NCI-H1930 (cell line): Measurements from ENCODE around the gene ZNF107.
"Not testable (repeated sequence)": the region's sequence is repeated elsewhere in the genome, so short reads cannot be mapped to it uniquely, and the experiment has no call there.

Experiments
- DNase-seq, 2 experiments: peaks; one replicate each; lab custom pipeline; 2025; lab: John Stamatoyannopoulos, UW

Gene ZNF107

DNA sequence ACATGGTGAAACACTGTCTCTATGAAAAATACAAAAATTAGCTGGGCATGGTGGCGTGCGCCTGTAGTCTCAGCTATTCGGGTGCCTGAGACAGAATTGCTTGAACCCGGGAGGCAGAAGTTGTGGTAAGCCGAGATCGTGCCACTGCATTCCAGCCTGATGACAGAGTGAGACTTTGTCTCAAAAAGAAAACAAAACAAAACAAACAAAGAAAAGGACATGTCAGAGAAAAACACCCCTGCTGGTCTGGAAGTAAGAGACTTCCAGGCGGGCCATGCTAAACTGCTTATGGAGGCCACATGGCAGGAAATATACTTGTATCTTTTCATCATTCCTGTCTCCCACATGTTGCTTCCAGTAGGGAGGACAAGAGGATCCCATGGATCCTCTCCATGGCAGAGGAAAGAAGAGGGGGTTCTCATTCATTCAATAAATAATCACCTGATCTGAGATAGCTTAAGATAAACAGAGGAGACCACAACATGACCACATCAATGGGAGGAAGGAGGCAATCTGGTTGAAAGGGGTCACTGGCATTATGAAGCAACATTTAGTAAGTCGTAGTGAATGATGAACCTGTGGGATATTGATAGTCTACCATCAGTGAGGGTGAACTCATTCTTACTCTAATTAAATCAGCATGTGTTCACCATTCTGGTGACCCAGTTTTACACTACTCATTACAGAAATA is 67.8 kb downstream of the ZNF107 start:
- DNase-seq = no peak

DNA sequence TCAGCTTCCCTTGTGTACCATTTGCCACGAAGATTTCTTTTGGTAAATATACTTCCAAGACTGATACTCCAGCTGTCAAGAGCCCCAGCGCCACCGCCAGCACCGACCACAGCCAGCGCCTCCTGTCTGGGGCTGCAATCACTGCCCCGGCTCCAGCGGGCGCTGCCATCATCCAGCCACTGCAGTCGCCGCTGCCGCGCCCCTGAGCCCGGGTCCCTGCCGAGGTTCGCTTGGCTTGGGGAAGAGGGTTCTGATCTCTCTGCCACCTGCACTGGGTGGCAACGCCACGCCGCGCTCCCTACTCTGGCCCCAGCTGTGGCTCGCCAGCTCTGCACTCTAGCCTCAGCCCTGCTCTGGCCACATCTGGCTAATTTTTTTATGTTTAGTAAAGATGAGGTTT is 70.6 kb downstream of the ZNF107 start:
- no peak for DNase-seq

DNA sequence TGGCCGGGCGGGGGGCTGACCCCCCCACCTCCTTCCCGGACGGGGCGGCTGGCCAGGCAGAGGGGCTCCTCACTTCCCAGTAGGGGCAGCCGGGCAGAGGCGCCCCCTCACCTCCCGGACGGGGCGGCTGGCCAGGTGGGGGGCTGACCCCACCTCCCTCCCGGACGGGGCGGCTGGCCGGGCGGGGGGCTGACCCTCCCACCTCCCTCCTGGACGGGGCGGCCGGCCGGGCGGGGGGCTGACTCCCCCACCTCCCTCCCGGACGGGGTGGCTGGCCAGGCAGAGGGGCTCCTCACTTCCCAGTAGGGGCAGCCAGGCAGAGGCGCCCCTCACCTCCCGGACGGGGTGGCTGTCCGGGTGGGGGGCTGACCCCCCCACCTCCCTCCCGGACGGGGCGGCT is 72.5 kb downstream of the ZNF107 start:
- DNase-seq = not testable (repeated sequence)

DNA sequence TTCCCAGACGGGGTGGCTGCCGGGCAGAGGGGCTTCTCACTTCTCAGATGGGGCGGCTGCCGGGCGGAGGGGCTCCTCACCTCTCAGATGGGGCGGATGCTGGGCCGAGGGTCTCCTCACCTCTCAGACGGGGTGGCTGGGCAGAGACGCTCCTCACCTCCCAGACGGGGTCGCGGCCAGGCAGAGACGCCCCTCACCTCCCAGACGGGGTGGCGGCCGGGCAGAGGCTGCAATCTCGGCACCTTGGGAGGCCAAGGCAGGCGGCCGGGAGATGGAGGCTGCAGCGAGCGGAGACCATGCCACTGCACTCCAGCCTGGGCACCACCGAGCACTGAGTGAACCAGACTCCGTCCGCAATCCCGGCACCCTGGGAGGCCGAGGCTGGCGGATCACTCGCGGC is 73.0 kb downstream of the ZNF107 start:
- DNase-seq = not testable (repeated sequence)

DNA sequence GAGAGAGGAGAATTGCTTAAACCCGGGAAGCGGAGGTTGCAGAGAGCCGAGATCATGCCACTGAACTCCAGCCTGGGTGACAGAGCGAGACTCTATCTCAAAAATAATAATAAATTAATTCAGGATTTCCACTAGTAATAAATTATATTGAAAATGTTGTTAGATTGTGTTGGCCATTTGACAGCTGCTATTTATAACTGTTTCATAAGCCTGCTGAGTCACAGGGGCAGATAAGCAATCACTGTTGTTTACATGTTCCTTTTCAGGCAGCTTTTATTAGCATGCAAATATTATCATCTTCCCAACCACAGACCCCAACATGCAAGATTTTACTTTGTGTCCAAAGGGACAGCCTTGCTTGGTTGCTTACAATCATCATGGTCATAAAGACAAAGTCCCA is 78.7 kb downstream of the ZNF107 start:
- DNase-seq = no peak

DNA sequence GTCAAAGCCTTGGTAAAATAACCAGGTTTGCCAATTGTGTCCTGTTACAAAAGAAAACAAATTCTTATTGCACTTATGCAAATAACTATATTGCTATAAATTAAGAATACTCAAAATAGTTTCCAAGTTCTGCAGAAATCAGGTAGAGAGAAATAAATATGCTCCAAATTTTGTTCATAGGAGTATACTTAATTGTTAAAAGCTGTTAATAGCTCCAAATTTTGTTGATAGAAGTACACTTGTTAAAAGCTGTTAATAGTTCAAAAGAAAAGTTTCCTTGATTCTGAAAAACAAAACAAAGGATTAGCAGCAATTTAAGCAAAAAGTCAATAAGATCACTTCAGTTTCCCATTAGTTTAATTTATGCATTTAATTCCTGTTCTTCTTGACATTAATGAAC is 81.9 kb downstream of the ZNF107 start:
- no peak for DNase-seq

DNA sequence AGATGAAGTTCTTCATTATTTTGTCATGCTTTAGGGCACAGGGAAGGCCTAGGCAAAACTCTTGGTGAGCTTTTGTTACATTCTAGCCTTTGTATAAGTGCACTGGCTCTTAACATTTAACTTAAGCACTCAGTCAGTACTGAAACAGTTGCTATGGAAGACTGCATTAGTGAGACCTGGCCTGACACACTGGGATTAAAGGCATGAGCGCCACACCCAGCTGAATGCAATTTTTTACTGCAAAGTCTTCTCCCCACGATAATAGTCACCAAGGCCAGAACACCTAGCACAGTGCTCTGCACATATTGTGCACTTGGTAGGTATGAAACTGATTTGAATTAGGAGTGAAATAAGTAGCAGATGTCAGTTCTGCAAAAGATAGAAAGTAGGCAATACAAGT is 87.1 kb downstream of the ZNF107 start:
- no peak for DNase-seq

DNA sequence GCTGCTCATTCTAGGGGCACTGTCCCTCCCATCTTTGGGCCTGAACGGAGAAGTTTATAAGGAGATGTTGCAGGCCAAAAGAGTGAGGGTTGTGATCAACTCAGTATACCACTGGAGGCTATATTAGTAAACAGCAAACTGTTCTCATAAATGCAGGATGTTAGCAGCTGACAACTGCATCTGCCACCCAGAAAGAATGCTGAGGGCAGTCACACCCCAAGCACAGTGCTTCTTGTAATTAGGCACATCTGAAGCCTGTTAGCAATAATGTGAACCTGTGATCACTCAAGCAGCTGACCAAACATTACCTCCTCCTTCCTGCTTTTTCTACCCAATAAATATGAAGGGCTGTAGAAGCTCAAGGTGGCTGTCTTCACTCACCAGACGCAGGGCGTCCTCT is 89.9 kb downstream of the ZNF107 start:
- DNase-seq = no peak

DNA sequence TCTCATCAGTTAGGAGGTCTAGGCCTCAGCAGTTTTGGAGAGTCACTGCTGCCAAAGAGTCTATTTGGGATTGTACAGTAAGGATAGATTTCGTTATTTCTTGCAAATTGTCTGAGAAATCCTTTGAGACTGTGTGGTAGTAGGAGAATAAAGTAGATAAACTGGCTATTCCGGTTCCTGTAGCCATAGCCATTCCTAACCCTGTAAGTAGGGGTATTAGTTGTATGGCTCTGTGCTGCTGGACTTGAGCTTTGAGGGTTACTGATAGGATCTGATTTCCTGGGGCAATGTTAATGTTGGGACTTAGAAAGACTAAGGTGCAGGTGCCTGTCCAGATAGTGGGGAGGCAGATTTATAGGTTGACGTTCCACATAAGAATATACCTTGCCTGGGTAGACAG is 92.2 kb downstream of the ZNF107 start:
- no peak for DNase-seq
